Neutrophil (primary cell): ENCODE measurements around the gene ANKMY1.
"Not testable (repeated sequence)": the region's sequence is repeated elsewhere in the genome, so short reads cannot be mapped to it uniquely, and the experiment has no call there.

ENCODE experiments used
- H3K27ac ChIP-seq: fragments of 200-600 bp; sonication (generic); 2 replicates; pipeline ENCODE4 v1.5.1; 2016; ENCODE audit warnings: mild to moderate bottlenecking, moderate library complexity
- H3K27me3 ChIP-seq: fragments of 200-600 bp; sonication (generic); 2 replicates; pipeline ENCODE4 v1.6.0; 2016; ENCODE audit warnings: mild to moderate bottlenecking
- H3K36me3 ChIP-seq: fragments of 200-600 bp; sonication (generic); 2 replicates; pipeline ENCODE4 v1.5.1; 2017
- H3K4me1 ChIP-seq, 2 experiments: fragments of 200-600 bp in 1 of 2; sonication (generic) in 1 of 2; 1 replicate in 1 of 2; 2 replicates in 1 of 2; pipeline versions ENCODE4 v1.5.1 to v1.6.1; 2013 to 2016; ENCODE audit warnings: low read depth in 1 of 2, low read length in 1 of 2, mild to moderate bottlenecking in 1 of 2, moderate library complexity in 1 of 2; ENCODE audit not compliant: control insufficient read depth in 1 of 2, insufficient read depth in 1 of 2
- H3K4me3 ChIP-seq, 2 experiments: fragments of 200-600 bp in 1 of 2; sonication (generic) in 1 of 2; 1 replicate in 1 of 2; 2 replicates in 1 of 2; pipeline ENCODE4 v1.5.1; 2013 to 2016; ENCODE audit warnings: low read depth in 1 of 2, low read length in 1 of 2, mild to moderate bottlenecking in 1 of 2, moderate library complexity in 1 of 2
- H3K9me3 ChIP-seq: fragments of 200-600 bp; sonication (generic); 2 replicates; pipeline ENCODE4 v1.5.1; 2016
- TF ChIP-seq, protein P1 (sequence below): fragments of 200-600 bp; sonication (generic); IDR thresholded peaks from 2 replicates; pipeline ENCODE4 v1.5.1; 2016; ENCODE audit warnings: antibody characterized with exemption

ANKMY1 gene

GRCh38 chr2:240566203-240567136, 8.7 kb upstream of the ANKMY1 start:
- Histone ChIP-seq H3K27me3 (no peaks in the 10 kb centered on the region), H3K4me3 (peak overlapping the region; percentile 81 to 82), H3K36me3 (peaks cover 13% of the 10 kb centered on the region), H3K4me1 (peaks cover 89 to 92% of the 10 kb centered on the region in 2 experiments), H3K27ac (peak overlapping the region; percentile 100), H3K9me3 (no peaks in the 10 kb centered on the region)
- TF ChIP-seq, protein P1, sequence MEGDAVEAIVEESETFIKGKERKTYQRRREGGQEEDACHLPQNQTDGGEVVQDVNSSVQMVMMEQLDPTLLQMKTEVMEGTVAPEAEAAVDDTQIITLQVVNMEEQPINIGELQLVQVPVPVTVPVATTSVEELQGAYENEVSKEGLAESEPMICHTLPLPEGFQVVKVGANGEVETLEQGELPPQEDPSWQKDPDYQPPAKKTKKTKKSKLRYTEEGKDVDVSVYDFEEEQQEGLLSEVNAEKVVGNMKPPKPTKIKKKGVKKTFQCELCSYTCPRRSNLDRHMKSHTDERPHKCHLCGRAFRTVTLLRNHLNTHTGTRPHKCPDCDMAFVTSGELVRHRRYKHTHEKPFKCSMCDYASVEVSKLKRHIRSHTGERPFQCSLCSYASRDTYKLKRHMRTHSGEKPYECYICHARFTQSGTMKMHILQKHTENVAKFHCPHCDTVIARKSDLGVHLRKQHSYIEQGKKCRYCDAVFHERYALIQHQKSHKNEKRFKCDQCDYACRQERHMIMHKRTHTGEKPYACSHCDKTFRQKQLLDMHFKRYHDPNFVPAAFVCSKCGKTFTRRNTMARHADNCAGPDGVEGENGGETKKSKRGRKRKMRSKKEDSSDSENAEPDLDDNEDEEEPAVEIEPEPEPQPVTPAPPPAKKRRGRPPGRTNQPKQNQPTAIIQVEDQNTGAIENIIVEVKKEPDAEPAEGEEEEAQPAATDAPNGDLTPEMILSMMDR = peak; percentile 99

DNA sequence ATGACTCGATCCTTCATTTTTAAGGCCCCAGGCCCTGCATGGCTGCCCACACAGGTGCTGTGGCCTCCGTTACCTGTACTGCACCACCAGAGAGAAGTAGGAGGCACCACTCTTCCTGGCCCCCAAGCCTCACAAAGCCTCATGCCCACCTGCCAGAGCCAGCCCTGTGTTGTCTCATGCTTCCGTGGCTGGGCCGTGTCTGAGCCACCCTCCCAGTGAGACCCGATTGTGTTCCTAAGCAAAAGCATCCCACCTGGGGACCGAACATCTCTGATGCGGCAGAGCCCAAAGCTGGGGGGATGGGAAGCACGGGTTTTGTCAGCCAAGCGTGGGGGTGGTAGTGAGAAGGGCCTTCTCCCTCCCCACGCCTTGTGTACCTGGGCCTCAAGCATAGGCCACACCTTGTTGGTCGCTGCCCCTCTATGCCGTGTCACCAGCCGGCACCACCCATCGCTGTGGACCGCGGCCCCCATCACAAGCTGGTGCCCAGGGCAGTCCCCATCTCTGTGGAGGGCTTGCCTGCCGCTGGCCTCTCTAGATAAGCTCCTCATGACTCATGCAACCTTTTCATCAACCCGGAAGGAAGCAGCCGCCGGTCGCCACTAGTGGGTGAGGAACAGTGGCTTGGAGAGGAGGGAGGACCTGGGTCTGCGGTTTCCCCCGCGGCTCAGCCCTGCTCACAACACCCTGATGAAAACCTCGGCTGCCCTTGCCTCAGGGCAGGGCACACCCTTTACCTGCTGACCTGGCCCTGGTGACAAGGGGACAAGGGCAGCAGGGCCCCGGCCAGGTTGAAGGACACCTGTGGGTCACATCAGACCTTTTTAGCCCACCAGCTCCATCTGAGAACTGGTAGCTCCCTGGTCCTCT, 7.8 kb upstream of the ANKMY1 start:
- H3K36me3 ChIP-seq = peaks cover 4% of the 10 kb centered on the region
- peaks cover 84 to 89% of the 10 kb centered on the region in 2 experiments for H3K4me1 ChIP-seq
- peak overlapping the region; percentile 81 to 82 for H3K4me3 ChIP-seq

GRCh38 chr2:240564561-240565332, 7.0 kb upstream of the ANKMY1 start:
- H3K27ac ChIP-seq = peak overlapping the region; percentile 100
- TF ChIP-seq, protein P1 = peak; percentile 15
- peaks cover 80 to 87% of the 10 kb centered on the region in 2 experiments for H3K4me1 ChIP-seq

More for the DNA sequence above, 7.8 kb upstream of the ANKMY1 start:
- Histone ChIP-seq H3K27ac (peak overlapping the region; percentile 100), H3K9me3 (no peaks in the 10 kb centered on the region), H3K27me3 (no peaks in the 10 kb centered on the region)
- TF ChIP-seq, protein P1 = peak; percentile 12

DNA sequence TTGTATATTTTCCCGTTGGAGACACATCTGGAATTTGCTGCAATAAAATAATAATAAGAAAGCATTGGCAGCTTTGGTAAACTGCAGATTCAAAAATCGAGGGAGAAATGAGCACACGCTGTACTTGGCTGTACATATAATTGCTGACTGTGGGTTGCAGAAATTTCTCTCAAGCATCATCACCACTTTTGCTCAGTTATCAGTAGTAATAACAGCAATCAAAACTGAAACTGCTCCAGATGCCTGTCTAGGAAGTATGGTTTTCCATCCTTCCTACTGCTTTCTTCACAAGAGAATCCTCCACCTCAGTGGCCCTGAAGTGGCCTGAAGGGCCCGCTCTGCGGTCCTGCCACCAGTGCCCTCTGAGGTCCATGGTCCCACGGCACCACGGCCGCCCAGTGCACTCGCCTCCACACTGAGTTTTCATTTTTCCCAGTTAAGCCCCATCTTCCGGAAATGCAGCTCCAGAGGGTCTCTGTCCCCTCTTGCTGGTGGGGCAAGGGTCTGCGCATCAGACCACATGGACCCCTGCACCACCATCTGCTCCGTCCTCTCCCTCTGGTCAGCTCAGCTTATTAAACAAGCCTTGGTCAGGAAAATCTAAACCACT, 6.3 kb upstream of the ANKMY1 start:
- Histone ChIP-seq H3K4me1 (peaks cover 80 to 87% of the 10 kb centered on the region in 2 experiments), H3K9me3 (no peaks in the 10 kb centered on the region), H3K27me3 (no peaks in the 10 kb centered on the region), H3K27ac (peak overlapping the region; percentile 100), H3K4me3 (peak overlapping the region; percentile 81 to 82), H3K36me3 (no peaks in the 10 kb centered on the region)
- TF ChIP-seq, protein P1 = no peak

More at GRCh38 chr2:240564561-240565332, 7.0 kb upstream of the ANKMY1 start:
- H3K27me3 ChIP-seq = no peaks in the 10 kb centered on the region
- peak overlapping the region; percentile 81 to 82 for H3K4me3 ChIP-seq
- H3K36me3 ChIP-seq = no peaks in the 10 kb centered on the region
- H3K9me3 ChIP-seq = no peaks in the 10 kb centered on the region

GRCh38 chr2:240563231-240563630, 5.4 kb upstream of the ANKMY1 start:
- peak overlapping the region; percentile 100 for H3K27ac ChIP-seq
- not testable (repeated sequence) for H3K27me3 ChIP-seq, H3K9me3 ChIP-seq, H3K36me3 ChIP-seq
- peaks cover 83 to 92% of the 10 kb centered on the region in 2 experiments for H3K4me1 ChIP-seq
- peak overlapping the region in 1 of 2 experiments; percentile 100 for H3K4me3 ChIP-seq
